Subcutaneous adipose tissue (tissue), 4 donors: ENCODE results near the gene NCOA5. TPM values are rescaled to one million over a fixed set of nuclear protein-coding genes. Genes with fewer than 3 reads are reported as not detected.

Source experiments
- total RNA-seq, 4 donors: library from RNA; depleted of rRNA; stranded (reverse); fragments of >200 nt; gene quantifications; one replicate each; pipeline ENCODE4 v1.1.0, GENCODE V29; 2016
- TF ChIP-seq, protein P1 (sequence below): fragments of 450-650 bp; IDR thresholded peaks from one replicate; pipeline ENCODE4 v1.5.1; 2016; ENCODE audit warnings: low read depth, mild to moderate bottlenecking, control low read depth, antibody characterized with exemption, moderate library complexity

NCOA5 gene
- total RNA-seq, 4 donors from 2014 or later: 23.3 to 26.9 (median 26.3) TPM

DNA sequence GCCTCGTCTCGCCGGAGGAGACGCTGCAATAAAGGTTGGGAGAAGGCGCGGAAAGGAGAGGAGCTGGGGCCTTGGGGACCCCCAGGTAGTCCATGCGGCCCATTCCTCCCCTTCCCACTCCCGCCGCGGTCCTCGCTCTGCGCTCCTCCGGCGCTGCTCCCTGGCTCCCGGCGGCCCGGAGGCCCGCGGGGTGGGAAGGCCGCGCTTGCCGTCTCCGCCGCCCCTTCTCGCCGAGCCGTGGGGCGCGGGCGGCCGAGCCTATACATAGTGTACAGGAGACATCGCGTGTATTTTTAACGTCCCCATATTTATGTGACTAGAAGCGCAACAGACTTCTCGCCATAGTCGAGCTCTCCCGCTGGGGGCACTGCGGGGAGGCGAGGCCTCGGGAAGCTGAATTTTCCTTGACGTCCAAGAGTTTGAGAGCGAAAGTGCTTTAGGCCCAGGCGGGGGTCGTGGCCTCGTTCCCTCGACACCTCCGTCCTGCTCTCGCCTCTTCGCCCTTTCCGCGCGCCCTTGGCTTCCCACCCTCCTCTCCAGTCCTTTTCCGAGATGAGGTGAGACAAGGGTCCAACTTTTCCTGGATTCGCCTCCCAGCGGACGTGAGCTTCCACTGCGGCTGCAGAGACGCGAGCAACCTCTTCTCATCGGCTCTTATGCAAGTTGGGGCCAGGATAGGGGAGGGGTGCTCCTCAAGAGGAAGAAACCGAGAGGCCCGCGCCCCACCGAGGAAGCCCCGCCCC lies 31.7 kb downstream of the NCOA5 start:
- TF ChIP-seq, protein P1, sequence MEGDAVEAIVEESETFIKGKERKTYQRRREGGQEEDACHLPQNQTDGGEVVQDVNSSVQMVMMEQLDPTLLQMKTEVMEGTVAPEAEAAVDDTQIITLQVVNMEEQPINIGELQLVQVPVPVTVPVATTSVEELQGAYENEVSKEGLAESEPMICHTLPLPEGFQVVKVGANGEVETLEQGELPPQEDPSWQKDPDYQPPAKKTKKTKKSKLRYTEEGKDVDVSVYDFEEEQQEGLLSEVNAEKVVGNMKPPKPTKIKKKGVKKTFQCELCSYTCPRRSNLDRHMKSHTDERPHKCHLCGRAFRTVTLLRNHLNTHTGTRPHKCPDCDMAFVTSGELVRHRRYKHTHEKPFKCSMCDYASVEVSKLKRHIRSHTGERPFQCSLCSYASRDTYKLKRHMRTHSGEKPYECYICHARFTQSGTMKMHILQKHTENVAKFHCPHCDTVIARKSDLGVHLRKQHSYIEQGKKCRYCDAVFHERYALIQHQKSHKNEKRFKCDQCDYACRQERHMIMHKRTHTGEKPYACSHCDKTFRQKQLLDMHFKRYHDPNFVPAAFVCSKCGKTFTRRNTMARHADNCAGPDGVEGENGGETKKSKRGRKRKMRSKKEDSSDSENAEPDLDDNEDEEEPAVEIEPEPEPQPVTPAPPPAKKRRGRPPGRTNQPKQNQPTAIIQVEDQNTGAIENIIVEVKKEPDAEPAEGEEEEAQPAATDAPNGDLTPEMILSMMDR: no peak

- TF ChIP-seq, protein P1: no peak
Observed at GRCh38 chr20:46056970-46057855, 32.5 kb downstream of the NCOA5 start.

- TF ChIP-seq, protein P1: no peak
Observed at GRCh38 chr20:46056027-46056833, 33.5 kb downstream of the NCOA5 start.

DNA sequence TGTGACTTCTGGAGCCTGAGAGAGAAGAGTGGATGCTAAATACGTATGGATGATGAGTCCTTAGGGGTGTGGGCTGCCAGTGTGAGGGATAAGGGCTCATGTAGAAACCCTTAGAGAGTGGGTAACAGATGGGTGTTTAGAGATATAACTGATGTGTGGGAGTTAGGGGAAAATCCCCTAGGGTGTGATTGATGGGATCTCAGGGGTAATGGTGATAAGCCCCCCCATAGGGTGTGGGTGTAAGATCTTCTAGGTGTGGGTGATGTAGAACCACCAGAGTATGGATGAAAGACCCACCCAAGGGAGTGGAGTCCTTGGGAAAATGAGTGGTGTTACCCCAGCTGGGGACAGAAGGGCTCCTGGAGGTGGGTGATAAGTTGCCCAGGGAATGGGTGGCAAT lies 34.5 kb downstream of the NCOA5 start:
- TF ChIP-seq, protein P1: no peak

DNA sequence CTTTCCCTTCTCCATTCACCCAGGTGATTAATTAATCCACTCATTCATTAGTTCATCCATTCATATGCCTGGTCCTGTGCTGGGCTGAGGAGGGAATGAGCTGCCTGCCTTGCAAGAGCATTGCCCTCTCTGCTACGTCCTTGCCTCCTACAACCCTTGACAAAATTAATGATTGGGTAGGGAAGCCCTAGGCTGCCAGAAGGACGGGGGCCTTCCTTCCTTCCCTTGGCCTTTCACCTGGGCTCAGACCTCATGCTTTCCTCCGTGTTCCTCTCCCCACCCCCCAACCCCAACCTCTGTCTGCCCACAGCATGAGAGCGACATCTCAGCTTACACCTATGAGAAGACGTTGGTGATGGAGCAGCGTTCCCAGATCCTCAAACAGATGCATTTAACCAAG lies 35.2 kb downstream of the NCOA5 start:
- TF ChIP-seq, protein P1: no peak

DNA sequence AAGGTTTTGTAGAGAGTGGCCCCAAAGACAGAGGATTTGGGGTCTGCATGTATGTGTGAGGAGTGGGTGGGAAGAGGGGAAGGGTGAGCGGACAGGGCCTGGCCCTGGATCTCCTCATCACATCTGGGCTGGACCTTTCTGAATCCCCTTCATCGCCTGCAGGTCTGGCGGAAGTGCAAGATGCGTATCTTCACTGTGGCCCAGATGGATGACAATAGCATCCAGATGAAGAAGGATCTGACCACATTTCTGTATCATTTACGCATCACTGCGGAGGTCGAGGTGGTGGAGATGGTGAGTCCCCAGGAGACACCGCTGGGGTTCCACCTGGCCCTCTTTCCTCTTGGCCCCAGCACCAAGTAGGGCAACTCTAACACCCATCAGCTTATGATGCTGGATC lies 36.3 kb downstream of the NCOA5 start:
- TF ChIP-seq, protein P1: no peak
